Hepatocyte (in vitro differentiated cells): Measurements from ENCODE around the gene KRTAP16-1. TPM values are rescaled to one million over a fixed set of nuclear protein-coding genes. Genes with fewer than 3 reads are reported as not detected.

Experiments used
- DNase-seq: peaks from one replicate; pipeline ENCODE4 v3.0.0-alpha.2; 2016; ENCODE audit warnings: low spot score
- H2AFZ ChIP-seq: fragments of 200-600 bp; sonication (generic); 2 replicates; pipeline ENCODE4 v1.6.0; 2016; ENCODE audit warnings: antibody characterized with exemption, mild to moderate bottlenecking
- H3K27ac ChIP-seq: fragments of 200-600 bp; sonication (generic); 2 replicates; pipeline ENCODE4 v1.5.1; 2016; ENCODE audit warnings: mild to moderate bottlenecking
- H3K27me3 ChIP-seq: fragments of 200-600 bp; sonication (generic); 2 replicates; pipeline ENCODE4 v1.6.1; 2016
- H3K36me3 ChIP-seq: fragments of 200-600 bp; sonication (generic); replicated peaks from 2 replicates; pipeline ENCODE4 v1.5.1; 2016; ENCODE audit warnings: low read depth; ENCODE audit not compliant: insufficient read depth
- H3K4me1 ChIP-seq: fragments of 200-600 bp; sonication (generic); 2 replicates; pipeline ENCODE4 v1.5.1; 2016; ENCODE audit warnings: mild to moderate bottlenecking, moderate library complexity; ENCODE audit not compliant: insufficient read depth
- H3K4me2 ChIP-seq: fragments of 200-600 bp; sonication (generic); 2 replicates; pipeline ENCODE4 v1.6.0; 2016
- H3K4me3 ChIP-seq: fragments of 200-600 bp; sonication (generic); 2 replicates; pipeline ENCODE4 v1.5.1; 2016; ENCODE audit warnings: mild to moderate bottlenecking
- H3K79me2 ChIP-seq: fragments of 200-600 bp; sonication (generic); 2 replicates; pipeline ENCODE4 v1.6.0; 2017; ENCODE audit warnings: mild to moderate bottlenecking
- H3K9me2 ChIP-seq: fragments of 200-600 bp; sonication (generic); replicated peaks from 2 replicates; pipeline ENCODE4 v1.6.0; 2017; ENCODE audit warnings: mild to moderate bottlenecking; ENCODE audit not compliant: insufficient read depth
- H3K9me3 ChIP-seq: fragments of 200-600 bp; sonication (generic); 2 replicates; pipeline ENCODE4 v1.5.1; 2016; ENCODE audit warnings: low read depth, mild to moderate bottlenecking
- H4K20me1 ChIP-seq: fragments of 200-600 bp; sonication (generic); 2 replicates; pipeline ENCODE4 v1.6.0; 2016; ENCODE audit warnings: mild to moderate bottlenecking; ENCODE audit not compliant: insufficient read depth, poor library complexity, severe bottlenecking
- CTCF ChIP-seq: fragments of 200-600 bp; sonication (generic); IDR thresholded peaks from 2 replicates; pipeline ENCODE4 v1.5.1; 2016; ENCODE audit warnings: antibody characterized with exemption, mild to moderate bottlenecking; ENCODE audit not compliant: poor library complexity
- EZH2 ChIP-seq: fragments of 200-600 bp; sonication (generic); IDR thresholded peaks from 2 replicates; pipeline ENCODE4 v1.6.1; 2016; ENCODE audit warnings: antibody characterized with exemption, mild to moderate bottlenecking, borderline replicate concordance
- EZH2phosphoT487 ChIP-seq: fragments of 200-600 bp; sonication (generic); IDR thresholded peaks from one replicate; pipeline ENCODE4 v1.6.1; 2018; ENCODE audit warnings: antibody characterized with exemption, mild to moderate bottlenecking, low read depth, moderate library complexity; ENCODE audit not compliant: unreplicated experiment, severe bottlenecking
- WGBS: methylation state at CpG from one replicate; pipeline ENCODE4 v1.1.6; 2016; ENCODE audit warnings: low lambda C conversion rate; ENCODE audit errors: missing lambda C conversion rate; 5-methylcytosine and 5-hydroxymethylcytosine counted together
- polyA plus RNA-seq: library from polyadenylated mRNA; unstranded; fragments of >200 nt; fragmentation: Nextera tagmentation; extraction: Ambion mirVana; gene quantifications from 2 replicates; pipeline ENCODE4 v1.2.1, GENCODE V29; 2016
- total RNA-seq: library from RNA; depleted of rRNA; stranded (reverse); fragments of >200 nt; gene quantifications from 2 replicates; pipeline ENCODE4 v1.2.3, GENCODE V29; 2014

KRTAP16-1 gene
- total and polyA plus RNA-seq, 2 experiments from 2014 or later = not detected

- DNase-seq = no peak
- Histone ChIP-seq H3K9me2 (no peaks in the 10 kb centered on the region), H3K4me2 (no peak overlapping the region), H3K9me3 (no peaks in the 10 kb centered on the region), H3K79me2 (no peaks in the 10 kb centered on the region), H3K4me1 (no peaks in the 10 kb centered on the region), H2AFZ (no peak overlapping the region), H3K36me3 (no peaks in the 10 kb centered on the region), H4K20me1 (no peaks in the 10 kb centered on the region), H3K27me3 (peaks cover 6% of the 10 kb centered on the region), H3K4me3 (no peak overlapping the region), H3K27ac (no peak overlapping the region)
- no peak for TF ChIP-seq CTCF
- TF ChIP-seq EZH2 = no peak
- TF ChIP-seq EZH2phosphoT487 = no peak
- 69% methylated on average over 1 of the region's 1 CpG for WGBS
Observed at GRCh38 chr17:41311111-41311510, 2.0 kb upstream of the KRTAP16-1 start.

- no peak for TF ChIP-seq EZH2
- TF ChIP-seq EZH2phosphoT487 = no peak
- TF ChIP-seq CTCF = no peak
- no peak overlapping the region for H3K4me2 ChIP-seq
- no peak for DNase-seq
Observed at GRCh38 chr17:41308251-41308917, 725 bp downstream of the KRTAP16-1 start.

GRCh38 chr17:41307647-41308046 is 1.5 kb downstream of the KRTAP16-1 start:
- no peaks in the 10 kb centered on the region for H3K79me2 ChIP-seq
- no peak overlapping the region for H3K4me2 ChIP-seq
- no peak overlapping the region for H3K27ac ChIP-seq
- H3K36me3 ChIP-seq = no peaks in the 10 kb centered on the region
- no peak overlapping the region for H2AFZ ChIP-seq
- no peak for DNase-seq
- H3K4me1 ChIP-seq = no peaks in the 10 kb centered on the region
- TF ChIP-seq CTCF = no peak
- TF ChIP-seq EZH2phosphoT487 = no peak
- TF ChIP-seq EZH2 = no peak
- H3K27me3 ChIP-seq = no peaks in the 10 kb centered on the region
- H3K9me2 ChIP-seq = no peaks in the 10 kb centered on the region
- no peak overlapping the region for H3K4me3 ChIP-seq
- no peaks in the 10 kb centered on the region for H4K20me1 ChIP-seq
- H3K9me3 ChIP-seq = no peaks in the 10 kb centered on the region
- WGBS = 84% methylated on average over 9 of the region's 9 CpGs

More at GRCh38 chr17:41308251-41308917, 725 bp downstream of the KRTAP16-1 start:
- no peaks in the 10 kb centered on the region for H3K36me3 ChIP-seq
- H3K9me3 ChIP-seq = no peaks in the 10 kb centered on the region
- H3K27ac ChIP-seq = no peak overlapping the region
- no peak overlapping the region for H3K4me3 ChIP-seq
- H3K27me3 ChIP-seq = no peaks in the 10 kb centered on the region
- no peaks in the 10 kb centered on the region for H4K20me1 ChIP-seq
- no peaks in the 10 kb centered on the region for H3K9me2 ChIP-seq
- WGBS = 90% methylated on average over 10 of the region's 10 CpGs
- H3K79me2 ChIP-seq = no peaks in the 10 kb centered on the region
- no peak overlapping the region for H2AFZ ChIP-seq
- no peaks in the 10 kb centered on the region for H3K4me1 ChIP-seq

GRCh38 chr17:41304091-41304490 is 5.0 kb downstream of the KRTAP16-1 start:
- H3K4me3 ChIP-seq = no peak overlapping the region
- H3K9me2 ChIP-seq = no peaks in the 10 kb centered on the region
- H3K27me3 ChIP-seq = no peaks in the 10 kb centered on the region
- no peaks in the 10 kb centered on the region for H3K36me3 ChIP-seq
- no peak overlapping the region for H3K27ac ChIP-seq
- H4K20me1 ChIP-seq = no peaks in the 10 kb centered on the region
- no peak for TF ChIP-seq CTCF
- no peak for TF ChIP-seq EZH2phosphoT487
- no peak for TF ChIP-seq EZH2
- H2AFZ ChIP-seq = no peak overlapping the region
- H3K9me3 ChIP-seq = no peaks in the 10 kb centered on the region
- WGBS = 89% methylated on average over 12 of the region's 12 CpGs
- no peak overlapping the region for H3K4me2 ChIP-seq
- no peak for DNase-seq
- no peaks in the 10 kb centered on the region for H3K79me2 ChIP-seq
- H3K4me1 ChIP-seq = no peaks in the 10 kb centered on the region
